Measurements from ENCODE around the gene NUDT1. TPM values are rescaled to one million over a fixed set of nuclear protein-coding genes. Genes with fewer than 3 reads are reported as not detected.

NUDT1 gene
- 52.1 TPM for polyA plus RNA-seq

GRCh38 chr7:2241580-2242540 is at the start of gene NUDT1, which contains the start of gene MRM2:
Gene NUDT1, plus strand, starts transcription at chr7:2242226. Its CDS starts 2,349 bp downstream, at chr7:2244575.
Gene MRM2, minus strand, starts transcription at chr7:2242205. Its CDS starts 36 bp downstream, at chr7:2242169.
- peaks cover 14 to 28% (median 19%) of the 10 kb centered on the region in 3 donors for H3K4me1 Mint-ChIP-seq
- peaks cover 2% of the 10 kb centered on the region for H3K36me3 Mint-ChIP-seq
- H3K9me3 Mint-ChIP-seq = peaks cover 0 to 2% (median 0%) of the 10 kb centered on the region in 3 donors
- H3K27ac Mint-ChIP-seq = peak within 1 kb of the TSS; percentile 92 to 98 (median 92)
- H3K4me3 Mint-ChIP-seq = peak within 1 kb of the TSS; percentile 88 to 97 (median 96)
- no peaks in the 10 kb centered on the region for H3K27me3 Mint-ChIP-seq

DNA sequence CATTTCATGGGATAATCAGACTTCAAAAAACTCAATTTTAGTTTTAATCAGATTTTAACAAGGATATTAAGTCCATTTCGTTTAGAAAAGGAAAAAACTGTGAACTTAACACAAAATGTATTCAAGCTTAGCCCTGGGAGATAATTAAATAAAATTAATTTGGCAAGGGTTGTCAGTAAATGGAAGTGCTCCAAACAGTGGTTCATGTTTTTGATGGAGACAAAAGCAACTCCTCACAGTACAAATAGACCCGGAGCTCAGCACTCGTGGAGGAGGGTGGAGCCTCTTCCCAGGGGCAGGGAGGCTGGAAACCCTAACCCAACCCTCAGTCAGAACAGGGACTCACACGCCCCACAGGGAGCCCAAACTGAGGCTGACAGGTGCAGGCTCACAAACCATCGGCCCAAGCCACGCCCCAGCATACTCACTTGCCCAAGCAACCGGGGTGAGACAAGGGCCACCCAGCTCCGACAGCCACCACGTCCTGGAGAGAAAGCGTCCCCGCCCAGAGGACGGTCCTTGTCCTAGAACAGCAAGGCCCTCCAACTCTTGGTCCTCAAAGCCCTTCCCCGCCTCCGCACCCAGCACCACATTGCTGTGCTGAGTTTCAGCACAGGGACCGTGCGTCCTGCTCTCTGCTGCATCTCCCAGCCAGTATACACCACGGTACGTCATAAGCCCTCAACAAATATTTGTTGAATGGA is 49.0 kb upstream of the NUDT1 start:
- no peak overlapping the region for H3K27ac Mint-ChIP-seq
- no peak overlapping the region for H3K4me3 Mint-ChIP-seq
- H3K27me3 Mint-ChIP-seq = no peaks in the 10 kb centered on the region
- peaks cover 0 to 9% (median 3%) of the 10 kb centered on the region in 3 donors for H3K9me3 Mint-ChIP-seq
- peaks cover 20% of the 10 kb centered on the region for H3K36me3 Mint-ChIP-seq
- H3K4me1 Mint-ChIP-seq = no peaks in the 10 kb centered on the region

- H3K27ac Mint-ChIP-seq = no peak overlapping the region
- no peak overlapping the region for H3K4me3 Mint-ChIP-seq
- H3K9me3 Mint-ChIP-seq = peaks cover 0 to 9% (median 3%) of the 10 kb centered on the region in 3 donors
- no peaks in the 10 kb centered on the region for H3K4me1 Mint-ChIP-seq
- peaks cover 17% of the 10 kb centered on the region for H3K36me3 Mint-ChIP-seq
- no peaks in the 10 kb centered on the region for H3K27me3 Mint-ChIP-seq
Measured at GRCh38 chr7:2193575-2194305, 48.3 kb upstream of the NUDT1 start.

- Mint-ChIP-seq H3K27ac (peak overlapping the region in 2 of 3 donors; percentile 26 to 63), H3K4me3 (peak overlapping the region in 1 of 4 donors; percentile 52), H3K4me1 (peaks cover 0 to 1% (median 0%) of the 10 kb centered on the region in 3 donors), H3K36me3 (peaks cover 7% of the 10 kb centered on the region), H3K27me3 (no peaks in the 10 kb centered on the region), H3K9me3 (no peaks in the 10 kb centered on the region)
Measured at GRCh38 chr7:2195400-2196246, 46.4 kb upstream of the NUDT1 start.

DNA sequence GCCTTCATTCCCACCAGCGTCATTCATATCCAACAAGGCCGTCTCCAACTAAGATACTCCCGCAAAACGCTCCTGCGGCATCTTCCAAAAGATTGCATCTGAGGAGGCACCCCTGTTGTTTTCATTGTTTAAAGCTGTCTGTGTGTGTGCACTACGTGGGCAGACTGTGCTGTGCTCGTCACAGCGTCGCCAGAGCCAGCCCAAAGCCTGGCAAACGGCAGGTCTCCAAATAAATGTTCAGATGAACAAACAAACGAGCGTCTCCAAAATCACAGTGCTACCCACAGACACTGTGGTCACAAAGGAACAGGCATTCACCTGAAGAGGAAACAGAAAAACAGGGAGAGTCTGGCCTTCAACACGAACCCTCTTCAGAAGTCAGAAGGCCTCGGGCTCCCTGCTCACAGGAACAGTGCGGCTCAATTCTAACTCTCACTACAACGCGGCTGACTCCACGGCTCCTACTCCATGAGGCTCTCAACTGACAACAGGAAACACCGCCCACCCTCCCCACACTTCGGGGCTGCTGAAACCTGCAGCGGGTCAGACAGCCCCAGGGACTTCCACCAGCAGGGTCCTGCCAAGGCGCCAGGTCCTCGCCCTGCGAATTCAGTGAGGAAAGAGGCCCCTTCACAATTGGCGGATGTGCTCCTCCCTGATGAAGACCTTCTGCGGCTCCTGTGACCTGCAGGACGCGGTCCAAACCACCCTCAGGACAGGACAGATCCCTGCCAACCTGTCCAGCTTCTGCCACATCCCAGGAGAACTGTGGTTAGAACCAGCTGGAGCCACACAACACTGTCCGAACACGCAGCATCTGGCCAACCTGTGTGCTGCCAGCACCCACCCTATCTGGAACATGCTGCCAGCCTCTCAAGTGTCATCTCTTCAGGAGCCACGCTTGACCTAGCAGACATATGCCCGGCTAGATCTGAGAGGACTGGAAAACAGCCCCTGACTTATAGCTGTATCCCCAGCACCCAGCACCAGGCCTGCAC is 45.3 kb upstream of the NUDT1 start:
- H3K9me3 Mint-ChIP-seq = no peaks in the 10 kb centered on the region
- H3K27ac Mint-ChIP-seq = peak overlapping the region in 1 of 3 donors; percentile 31
- H3K4me1 Mint-ChIP-seq = peaks cover 0 to 2% (median 1%) of the 10 kb centered on the region in 3 donors
- no peaks in the 10 kb centered on the region for H3K27me3 Mint-ChIP-seq
- peaks cover 7% of the 10 kb centered on the region for H3K36me3 Mint-ChIP-seq
- no peak overlapping the region for H3K4me3 Mint-ChIP-seq

DNA sequence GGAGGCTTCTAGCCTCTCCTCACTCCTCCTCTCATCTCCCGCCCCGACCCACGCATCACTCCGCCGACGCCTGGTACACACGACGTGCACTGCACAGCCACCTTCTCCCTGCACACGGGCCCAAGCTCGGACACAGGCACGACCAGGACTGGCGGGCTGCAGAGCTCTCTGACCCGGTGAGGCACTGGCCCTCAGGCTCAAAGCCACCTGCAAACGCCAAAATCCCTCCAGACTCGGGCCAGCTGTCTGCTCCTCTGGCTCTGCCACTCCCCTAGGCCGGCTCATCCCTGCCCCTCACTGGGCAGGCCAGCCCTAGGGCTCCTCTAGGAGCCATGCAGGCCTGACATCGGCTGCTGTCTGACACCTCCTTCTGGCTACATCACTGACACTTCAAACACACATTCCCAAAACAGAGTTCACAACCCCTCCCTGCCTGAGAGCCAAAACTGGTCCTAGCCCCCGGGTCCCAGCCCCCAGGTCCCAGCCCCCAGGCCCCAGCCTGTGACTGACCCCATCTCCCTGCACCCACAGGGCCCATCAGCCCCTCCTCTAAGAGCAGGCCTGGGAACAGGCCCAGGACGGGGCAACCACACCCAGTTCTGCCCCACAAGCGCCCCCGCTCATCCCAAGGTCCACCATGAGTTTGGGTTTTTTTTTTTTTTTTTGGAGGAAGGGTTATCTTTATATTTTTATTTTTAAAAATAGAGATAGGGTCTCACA is 44.4 kb upstream of the NUDT1 start:
- no peaks in the 10 kb centered on the region for H3K27me3 Mint-ChIP-seq
- H3K27ac Mint-ChIP-seq = peak overlapping the region in 1 of 3 donors; percentile 31
- peaks cover 5% of the 10 kb centered on the region for H3K36me3 Mint-ChIP-seq
- H3K4me3 Mint-ChIP-seq = no peak overlapping the region
- no peaks in the 10 kb centered on the region for H3K9me3 Mint-ChIP-seq
- peaks cover 0 to 2% (median 1%) of the 10 kb centered on the region in 3 donors for H3K4me1 Mint-ChIP-seq

DNA sequence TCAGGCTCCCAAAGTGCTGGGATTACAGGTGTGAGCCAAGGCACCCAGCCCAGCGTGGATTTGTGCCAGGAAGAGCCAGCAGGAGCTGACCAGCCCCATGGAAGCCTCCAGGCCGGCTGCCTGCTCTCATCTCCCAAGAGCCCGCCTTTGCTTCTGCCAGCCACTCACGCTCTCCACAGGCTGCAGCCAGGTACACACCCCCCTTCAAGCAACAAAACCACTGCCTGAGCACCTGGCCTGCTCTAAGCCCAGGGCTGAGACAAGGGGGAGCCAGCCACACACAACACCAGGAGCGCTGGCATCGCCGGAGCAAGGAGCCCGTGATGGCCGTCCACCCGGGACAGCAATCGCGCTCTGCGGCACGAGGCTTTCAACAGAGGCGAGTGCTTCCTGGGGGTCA is 43.8 kb upstream of the NUDT1 start:
- Mint-ChIP-seq H3K4me1 (peaks cover under 1 to 3% (median 2%) of the 10 kb centered on the region in 3 donors), H3K9me3 (no peaks in the 10 kb centered on the region)

DNA sequence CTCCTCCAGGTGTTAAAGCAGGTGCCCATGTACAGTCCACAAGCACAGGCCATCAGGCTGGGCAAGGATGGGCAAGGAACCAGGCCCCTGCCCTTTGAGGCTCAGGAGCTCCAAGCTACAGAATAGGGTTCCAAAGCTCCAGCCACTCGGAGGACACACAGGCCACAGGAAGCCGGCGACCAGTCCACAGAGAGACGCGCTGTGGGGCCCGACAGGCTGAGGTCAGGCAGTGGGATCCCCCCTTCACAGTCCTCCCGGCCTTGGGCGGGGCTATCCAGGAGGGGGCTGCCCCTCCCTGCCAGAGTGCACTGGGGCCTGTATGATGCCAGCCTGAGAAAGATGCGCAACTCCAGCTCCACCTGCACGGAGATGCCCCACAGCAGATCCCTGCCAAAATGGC is 43.3 kb upstream of the NUDT1 start:
- H3K4me1 Mint-ChIP-seq = peaks cover 6 to 8% (median 8%) of the 10 kb centered on the region in 3 donors
- H3K36me3 Mint-ChIP-seq = peaks cover 5% of the 10 kb centered on the region
- no peaks in the 10 kb centered on the region for H3K27me3 Mint-ChIP-seq
- H3K27ac Mint-ChIP-seq = no peak overlapping the region
- H3K9me3 Mint-ChIP-seq = no peaks in the 10 kb centered on the region
- H3K4me3 Mint-ChIP-seq = no peak overlapping the region

More for the DNA sequence above, 43.8 kb upstream of the NUDT1 start:
- H3K27ac Mint-ChIP-seq = no peak overlapping the region
- H3K36me3 Mint-ChIP-seq = peaks cover 5% of the 10 kb centered on the region
- H3K27me3 Mint-ChIP-seq = no peaks in the 10 kb centered on the region
- H3K4me3 Mint-ChIP-seq = no peak overlapping the region

GRCh38 chr7:2199528-2199927 is 42.5 kb upstream of the NUDT1 start:
- H3K27me3 Mint-ChIP-seq = no peaks in the 10 kb centered on the region
- H3K27ac Mint-ChIP-seq = no peak overlapping the region
- H3K36me3 Mint-ChIP-seq = peaks cover 5% of the 10 kb centered on the region
- no peaks in the 10 kb centered on the region for H3K9me3 Mint-ChIP-seq
- H3K4me1 Mint-ChIP-seq = peaks cover 13 to 14% (median 14%) of the 10 kb centered on the region in 3 donors
- no peak overlapping the region for H3K4me3 Mint-ChIP-seq

DNA sequence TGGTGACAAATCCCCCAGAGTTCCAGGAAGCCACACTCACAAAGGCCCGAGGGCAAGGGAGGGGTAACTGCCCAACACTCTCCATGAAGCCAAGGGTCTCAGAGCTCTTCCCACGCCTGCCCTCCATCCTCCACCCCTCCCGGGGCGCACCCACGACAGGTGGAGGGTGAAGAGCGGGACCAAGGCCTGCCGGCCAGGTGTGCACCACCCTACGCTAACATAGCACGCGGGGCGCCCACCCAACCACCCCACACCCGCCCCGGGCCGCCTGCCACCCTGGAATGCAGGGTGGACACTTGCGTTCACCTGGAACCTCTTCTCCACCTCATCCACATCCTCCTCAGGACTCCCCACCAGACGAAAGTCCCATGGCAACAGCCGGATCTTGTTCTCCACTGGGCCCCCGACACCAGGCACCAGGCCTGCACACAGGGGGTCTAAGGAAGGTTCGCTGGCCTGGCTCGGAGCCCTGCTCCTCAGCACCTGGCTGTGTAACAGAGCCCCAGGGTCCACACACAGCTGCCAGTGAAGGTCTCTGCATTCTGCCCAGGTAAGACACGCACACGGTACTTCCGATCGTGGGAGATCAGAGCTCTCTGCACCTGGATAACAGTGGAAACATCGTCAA is 42.0 kb upstream of the NUDT1 start:
- H3K36me3 Mint-ChIP-seq = peaks cover 5% of the 10 kb centered on the region
- no peak overlapping the region for H3K4me3 Mint-ChIP-seq
- no peak overlapping the region for H3K27ac Mint-ChIP-seq
- no peaks in the 10 kb centered on the region for H3K9me3 Mint-ChIP-seq
- H3K27me3 Mint-ChIP-seq = no peaks in the 10 kb centered on the region
- H3K4me1 Mint-ChIP-seq = peaks cover 13 to 14% (median 14%) of the 10 kb centered on the region in 3 donors

GRCh38 chr7:2200584-2200980 is 41.4 kb upstream of the NUDT1 start:
- no peaks in the 10 kb centered on the region for H3K27me3 Mint-ChIP-seq
- H3K9me3 Mint-ChIP-seq = no peaks in the 10 kb centered on the region
- H3K4me1 Mint-ChIP-seq = peaks cover 13 to 16% (median 14%) of the 10 kb centered on the region in 3 donors
- no peak overlapping the region for H3K27ac Mint-ChIP-seq
- H3K4me3 Mint-ChIP-seq = no peak overlapping the region
- peaks cover 4% of the 10 kb centered on the region for H3K36me3 Mint-ChIP-seq

- Mint-ChIP-seq H3K27me3 (no peaks in the 10 kb centered on the region), H3K9me3 (no peaks in the 10 kb centered on the region), H3K27ac (no peak overlapping the region), H3K36me3 (peaks cover 3% of the 10 kb centered on the region), H3K4me3 (no peak overlapping the region), H3K4me1 (peaks cover 13 to 18% (median 14%) of the 10 kb centered on the region in 3 donors)
Measured at GRCh38 chr7:2201128-2201527, 40.9 kb upstream of the NUDT1 start.
